A673 (cell line): ENCODE results near the gene TTC27.

Experiments
- CTCF ChIP-seq: fragments of 300-800, 200-600 bp; sonication (generic); conservative IDR thresholded peaks from 2 replicates; pipeline ENCODE4 v1.5.1; 2017; ENCODE audit warnings: low read depth, mild to moderate bottlenecking, antibody characterized with exemption, low read length, moderate library complexity, mixed read lengths
- EZH2 ChIP-seq: fragments of 200-600 bp; sonication (generic); IDR thresholded peaks from 2 replicates; pipeline ENCODE4 v1.6.1; 2017; ENCODE audit warnings: borderline replicate concordance, low read depth, mild to moderate bottlenecking, mixed read lengths, antibody characterized with exemption, low read length; ENCODE audit not compliant: poor library complexity, severe bottlenecking

GRCh38 chr2:32691678-32692077 lies 63.8 kb downstream of the TTC27 start:
- TF ChIP-seq CTCF, result no peak
- no peak for TF ChIP-seq EZH2
